Measurements from ENCODE around the gene DENND2C. TPM values are rescaled to one million over a fixed set of nuclear protein-coding genes. Genes with fewer than 3 reads are reported as not detected.

The DENND2C gene
- total RNA-seq, 2 donors from 2014 or later = 2.3 to 3.0 TPM

DNA sequence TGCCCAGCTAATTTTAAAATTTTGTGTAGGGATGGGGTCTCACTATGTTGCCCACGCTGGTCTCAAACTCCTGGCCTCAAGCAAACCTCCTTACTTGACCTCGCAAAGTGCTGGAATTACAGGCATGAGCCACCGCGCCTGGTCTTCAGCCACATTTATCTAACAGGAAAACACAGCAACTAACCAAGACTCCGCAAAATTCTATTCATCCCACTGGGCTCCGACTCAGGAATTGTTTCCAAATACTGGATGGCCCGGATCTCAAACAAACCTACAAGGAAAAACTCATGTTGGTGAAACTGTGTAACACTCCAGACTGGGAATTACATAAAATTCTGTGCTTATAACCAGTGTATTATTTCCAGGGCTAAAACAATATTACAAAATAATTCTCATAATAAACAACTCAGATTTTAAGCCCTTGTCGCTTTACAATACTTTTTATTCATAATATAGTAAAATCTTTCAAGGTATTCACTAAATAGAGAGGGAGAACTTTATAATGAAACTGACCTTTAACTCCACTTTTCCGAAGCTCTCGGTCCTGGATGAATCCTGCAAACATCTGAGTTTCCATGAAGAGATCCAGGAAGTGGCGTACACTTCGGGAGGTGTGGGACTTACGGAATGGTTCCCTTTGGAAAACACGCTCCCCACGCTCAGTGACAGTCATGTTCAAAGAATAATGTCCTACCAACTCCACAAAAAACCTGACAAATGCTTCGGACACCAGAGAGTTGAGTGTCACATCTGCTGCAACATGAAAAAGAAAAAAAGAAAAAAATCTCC lies 82.5 kb downstream of the DENND2C start:
- no peak for ATAC-seq
- Histone ChIP-seq H3K27me3 (no peaks in the 10 kb centered on the region), H3K27ac (no peak overlapping the region), H3K4me1 (peaks cover 12% of the 10 kb centered on the region), H3K9me3 (no peaks in the 10 kb centered on the region), H3K36me3 (replicated peaks in 1 of 2; ENCODE audit: insufficient read depth in 1 of 2, low read depth in 2 of 2) (no peaks in the 10 kb centered on the region), H3K4me3 (no peak overlapping the region)
- DNase-seq = no peak
- TF ChIP-seq, protein P1, sequence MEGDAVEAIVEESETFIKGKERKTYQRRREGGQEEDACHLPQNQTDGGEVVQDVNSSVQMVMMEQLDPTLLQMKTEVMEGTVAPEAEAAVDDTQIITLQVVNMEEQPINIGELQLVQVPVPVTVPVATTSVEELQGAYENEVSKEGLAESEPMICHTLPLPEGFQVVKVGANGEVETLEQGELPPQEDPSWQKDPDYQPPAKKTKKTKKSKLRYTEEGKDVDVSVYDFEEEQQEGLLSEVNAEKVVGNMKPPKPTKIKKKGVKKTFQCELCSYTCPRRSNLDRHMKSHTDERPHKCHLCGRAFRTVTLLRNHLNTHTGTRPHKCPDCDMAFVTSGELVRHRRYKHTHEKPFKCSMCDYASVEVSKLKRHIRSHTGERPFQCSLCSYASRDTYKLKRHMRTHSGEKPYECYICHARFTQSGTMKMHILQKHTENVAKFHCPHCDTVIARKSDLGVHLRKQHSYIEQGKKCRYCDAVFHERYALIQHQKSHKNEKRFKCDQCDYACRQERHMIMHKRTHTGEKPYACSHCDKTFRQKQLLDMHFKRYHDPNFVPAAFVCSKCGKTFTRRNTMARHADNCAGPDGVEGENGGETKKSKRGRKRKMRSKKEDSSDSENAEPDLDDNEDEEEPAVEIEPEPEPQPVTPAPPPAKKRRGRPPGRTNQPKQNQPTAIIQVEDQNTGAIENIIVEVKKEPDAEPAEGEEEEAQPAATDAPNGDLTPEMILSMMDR (IDR thresholded peaks at IDR 0.05) = no peak
- no peak for TF ChIP-seq POLR2A (IDR thresholded peaks at IDR 0.05)
- 91% methylated on average over 16 of the region's 16 CpGs for whole genome bisulfite sequencing, 2 donors
- intact Hi-C loops (cut with DNase I) = no loop called here

DNA sequence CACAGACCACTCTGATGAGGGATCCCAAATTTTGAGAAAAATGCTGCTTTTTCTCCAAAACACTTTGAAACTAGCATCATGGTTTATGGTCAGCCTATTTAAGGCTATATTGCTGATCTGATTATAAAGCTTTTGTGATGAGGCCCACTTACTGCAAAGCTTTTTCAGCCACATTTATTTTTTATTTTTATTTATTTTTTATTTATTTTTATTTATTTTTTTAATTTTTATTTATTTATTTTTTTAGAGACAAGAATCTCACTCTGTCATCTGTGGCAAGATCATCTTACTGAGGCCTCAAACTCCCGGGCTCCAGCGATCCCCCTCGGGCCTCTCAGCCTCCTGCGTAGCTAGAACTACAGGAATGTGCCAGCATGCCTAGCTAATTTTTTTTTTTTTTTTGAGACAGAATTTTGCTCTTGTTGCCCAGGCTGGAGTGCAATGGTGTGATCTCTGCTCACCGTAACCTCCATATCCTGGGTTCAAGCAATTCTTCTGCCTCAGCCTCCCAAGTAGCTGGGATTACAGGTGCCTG lies 83.3 kb downstream of the DENND2C start:
- no peak for ATAC-seq
- intact Hi-C loops (cut with DNase I) = no loop called here
- H3K36me3 ChIP-seq (replicated peaks in 1 of 2; ENCODE audit: insufficient read depth in 1 of 2, low read depth in 2 of 2) = no peaks in the 10 kb centered on the region
- H3K9me3 ChIP-seq = no peaks in the 10 kb centered on the region
- WGBS, 2 donors = 93 to 96% methylated on average over 5 of the region's 5 CpGs
- no peak overlapping the region for H3K27ac ChIP-seq
- peaks cover 18% of the 10 kb centered on the region for H3K4me1 ChIP-seq
- no peak for DNase-seq
- TF ChIP-seq, protein P1 (IDR thresholded peaks at IDR 0.05) = no peak
- no peak for TF ChIP-seq POLR2A (IDR thresholded peaks at IDR 0.05)
- H3K4me3 ChIP-seq = no peak overlapping the region
- H3K27me3 ChIP-seq = no peaks in the 10 kb centered on the region

DNA sequence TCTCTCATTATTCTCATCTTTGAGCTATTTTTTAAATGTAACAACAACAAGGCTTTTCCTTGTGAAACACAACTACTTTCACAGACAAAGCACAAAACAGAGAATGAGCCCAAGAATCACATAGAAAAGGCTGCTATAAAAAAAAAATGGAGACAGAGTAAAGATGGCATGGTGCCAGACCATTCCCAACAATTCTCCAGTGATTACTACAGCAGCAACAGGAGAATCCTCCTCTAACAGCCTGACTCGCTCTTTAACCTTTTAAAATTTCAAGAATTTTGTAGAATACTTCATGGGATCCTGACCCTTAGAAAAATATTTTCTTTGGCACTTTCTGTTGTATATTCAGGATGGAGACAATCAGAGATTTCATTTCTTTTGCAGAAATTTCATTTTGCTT lies 84.6 kb downstream of the DENND2C start:
- TF ChIP-seq, protein P1 (IDR thresholded peaks at IDR 0.05) = no peak
- no peak for TF ChIP-seq POLR2A (IDR thresholded peaks at IDR 0.05)
- H3K4me3 ChIP-seq = no peak overlapping the region
- ATAC-seq (no peak), DNase-seq (no peak)
- no peaks in the 10 kb centered on the region for H3K9me3 ChIP-seq
- 80 to 100% methylated on average over 1 of the region's 1 CpG for WGBS, 2 donors
- H3K4me1 ChIP-seq = peaks cover 25% of the 10 kb centered on the region
- intact Hi-C loops (cut with DNase I) = no loop called here
- H3K27ac ChIP-seq = no peak overlapping the region
- H3K36me3 ChIP-seq (replicated peaks in 1 of 2; ENCODE audit: insufficient read depth in 1 of 2, low read depth in 2 of 2) = no peaks in the 10 kb centered on the region
- H3K27me3 ChIP-seq = no peaks in the 10 kb centered on the region

DNA sequence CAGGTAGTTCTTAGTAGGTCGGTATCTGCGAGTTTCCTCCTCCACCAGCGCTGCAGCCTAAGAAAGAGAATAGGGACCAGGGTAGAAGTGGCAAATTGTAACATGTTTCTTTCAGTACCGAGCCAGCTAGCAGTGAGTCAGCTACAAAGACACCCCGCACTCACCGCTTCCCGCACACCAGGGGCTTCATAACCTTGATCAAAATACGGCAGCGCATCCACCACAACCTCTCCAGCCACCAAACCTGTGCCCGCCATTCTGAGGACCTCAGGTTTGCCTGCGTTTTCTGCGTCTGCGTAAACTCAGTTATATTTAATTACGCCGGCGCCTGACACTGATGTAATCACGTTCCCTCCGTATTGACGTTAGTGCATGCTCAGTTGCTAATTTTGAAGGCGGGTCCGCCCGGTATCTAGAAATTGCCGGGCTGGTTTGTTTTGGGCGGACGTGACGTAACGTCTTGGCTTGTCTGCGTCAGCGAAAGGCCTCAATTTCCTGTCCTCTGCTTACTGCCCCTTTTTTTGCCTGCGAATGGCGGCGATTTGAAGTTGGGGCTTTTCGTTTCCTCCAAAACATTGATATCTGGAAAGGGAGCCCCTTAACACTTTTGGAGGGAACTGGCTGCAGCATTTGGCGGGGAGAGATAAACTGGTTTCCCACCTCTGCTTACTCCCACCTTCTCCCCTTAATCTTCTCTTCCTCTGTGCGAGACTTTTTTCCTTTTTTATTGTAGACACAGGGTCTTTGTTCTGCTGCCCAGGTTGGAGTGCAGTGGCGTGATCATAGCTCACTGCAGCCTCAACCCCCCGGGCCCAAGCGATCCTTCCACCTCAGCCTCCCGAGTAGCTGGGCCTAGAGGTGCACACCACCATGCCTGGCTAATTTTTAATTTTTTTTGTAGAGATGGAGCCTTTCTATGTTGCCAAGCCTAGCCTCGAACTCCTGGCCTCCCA lies 88.2 kb downstream of the DENND2C start, which contains the start of gene BCAS2:
BCAS2 (minus strand) TSS at position 281 of the 953 bp plus-strand sequence; CDS start at position 257, 24 bp downstream.
- ATAC-seq (peak; percentile 100), DNase-seq (peak; percentile 97 to 99 (median 98))
- TF ChIP-seq, protein P1 (IDR thresholded peaks at IDR 0.05) = no peak
- TF ChIP-seq POLR2A (IDR thresholded peaks at IDR 0.05) = peak; percentile 82 to 96 (median 95)
- H3K4me3 ChIP-seq = peak within 1 kb of the TSS in 1 of 2 donors; percentile 35
- H3K4me1 ChIP-seq = peaks cover 29% of the 10 kb centered on the region
- intact Hi-C loops (cut with DNase I) = no loop called here
- H3K36me3 ChIP-seq (replicated peaks in 1 of 2; ENCODE audit: insufficient read depth in 1 of 2, low read depth in 2 of 2) = no peaks in the 10 kb centered on the region
- WGBS, 2 donors = 4 to 5% methylated on average over 38 to 40 of the region's 40 CpGs
- no peaks in the 10 kb centered on the region for H3K27me3 ChIP-seq
- no peaks in the 10 kb centered on the region for H3K9me3 ChIP-seq
- peak within 1 kb of the TSS; percentile 79 to 86 (median 83) for H3K27ac ChIP-seq
